HG02763 (cell line): ENCODE results near the gene UMOD.

Experiments used
- ATAC-seq: cut with Tn5 transposase; IDR thresholded peaks from one replicate; pipeline ENCODE4 v1.9.1; 2021; ENCODE audit warnings: mild to moderate bottlenecking, moderate library complexity; ENCODE audit not compliant: unreplicated experiment

The UMOD gene

GRCh38 chr16:20369452-20370054 lies 17.0 kb upstream of the UMOD start:
- ATAC-seq = no peak

- ATAC-seq = no peak
These were observed 11.5 kb upstream of the UMOD start for GRCh38 chr16:20364051-20364450.

GRCh38 chr16:20363191-20363590 lies 10.7 kb upstream of the UMOD start:
- no peak for ATAC-seq

GRCh38 chr16:20359997-20360396 lies 7.5 kb upstream of the UMOD start:
- no peak for ATAC-seq

GRCh38 chr16:20355114-20355782 lies 2.7 kb upstream of the UMOD start:
- ATAC-seq = no peak

- no peak for ATAC-seq
These were observed 864 bp upstream of the UMOD start for GRCh38 chr16:20353379-20353778.

- no peak for ATAC-seq
These were observed 2.9 kb downstream of the UMOD start for GRCh38 chr16:20349615-20350014.

GRCh38 chr16:20348365-20349185 lies 3.9 kb downstream of the UMOD start:
- no peak for ATAC-seq

- ATAC-seq = no peak
These were observed 4.7 kb downstream of the UMOD start for GRCh38 chr16:20347666-20348364.

GRCh38 chr16:20344611-20345010 lies 7.9 kb downstream of the UMOD start:
- no peak for ATAC-seq

GRCh38 chr16:20339744-20340143 lies 12.8 kb downstream of the UMOD start:
- no peak for ATAC-seq

- ATAC-seq = no peak
These were observed 15.6 kb downstream of the UMOD start for GRCh38 chr16:20336955-20337354.

- no peak for ATAC-seq
These were observed 18.1 kb downstream of the UMOD start for GRCh38 chr16:20334396-20334795.

- no peak for ATAC-seq
These were observed 19.4 kb downstream of the UMOD start for GRCh38 chr16:20333120-20333519.

- no peak for ATAC-seq
These were observed 20.1 kb downstream of the UMOD start for GRCh38 chr16:20332411-20332810.

GRCh38 chr16:20331635-20332034 lies 20.9 kb downstream of the UMOD start:
- ATAC-seq = no peak

GRCh38 chr16:20329392-20330138 lies 22.9 kb downstream of the UMOD start:
- ATAC-seq = no peak

- no peak for ATAC-seq
These were observed 25.0 kb downstream of the UMOD start, which contains the start of gene GP2 for GRCh38 chr16:20327444-20328041. GP2 (minus strand) TSS chr16:20327513; CDS start chr16:20326431, 1,082 bp downstream.

GRCh38 chr16:20326321-20326720 lies 26.2 kb downstream of the UMOD start:
- no peak for ATAC-seq

GRCh38 chr16:20325005-20325404 lies 27.5 kb downstream of the UMOD start:
- no peak for ATAC-seq
